Large intestine (tissue), 3 donors: ENCODE results near the gene FBXO8. TPM values are rescaled to one million over a fixed set of nuclear protein-coding genes. Genes with fewer than 3 reads are reported as not detected.

ENCODE experiments used
- DNase-seq, 2 donors: peaks; one replicate each; pipeline versions ENCODE4 v3.0.0 to v3.0.0-alpha.2; 2013
- H3K27ac ChIP-seq: one replicate; pipeline ENCODE4 v1.5.1; 2013; ENCODE audit warnings: low read length
- H3K27me3 ChIP-seq: 2 replicates; pipeline ENCODE4 v1.6.1; 2013; ENCODE audit warnings: low read length; ENCODE audit not compliant: control insufficient read depth, insufficient read depth
- H3K36me3 ChIP-seq: 2 replicates; pipeline ENCODE4 v1.6.1; 2013; ENCODE audit warnings: low read length; ENCODE audit not compliant: control insufficient read depth, insufficient read depth
- H3K4me1 ChIP-seq: one replicate; pipeline ENCODE4 v1.6.1; 2013; ENCODE audit warnings: low read length; ENCODE audit not compliant: control insufficient read depth, insufficient read depth
- H3K4me3 ChIP-seq: one replicate; pipeline ENCODE4 v1.5.1; 2013; ENCODE audit warnings: low read length
- H3K9me3 ChIP-seq: one replicate; pipeline ENCODE4 v1.6.1; 2013; ENCODE audit warnings: mild to moderate bottlenecking, low read depth, low read length, moderate library complexity; ENCODE audit not compliant: control insufficient read depth
- WGBS: methylation state at CpG from one replicate; pipeline ENCODE4 v1.1.5; 2013; ENCODE audit warnings: low lambda C conversion rate; ENCODE audit not compliant: insufficient coverage; 5-methylcytosine and 5-hydroxymethylcytosine counted together
- polyA plus RNA-seq: library from polyadenylated mRNA; unstranded; fragments of 120-200 nt; gene quantifications from one replicate; pipeline ENCODE4 v1.2.1, GENCODE V29; 2013

Gene FBXO8
- polyA plus RNA-seq, 1 donor = 21.1 TPM

DNA sequence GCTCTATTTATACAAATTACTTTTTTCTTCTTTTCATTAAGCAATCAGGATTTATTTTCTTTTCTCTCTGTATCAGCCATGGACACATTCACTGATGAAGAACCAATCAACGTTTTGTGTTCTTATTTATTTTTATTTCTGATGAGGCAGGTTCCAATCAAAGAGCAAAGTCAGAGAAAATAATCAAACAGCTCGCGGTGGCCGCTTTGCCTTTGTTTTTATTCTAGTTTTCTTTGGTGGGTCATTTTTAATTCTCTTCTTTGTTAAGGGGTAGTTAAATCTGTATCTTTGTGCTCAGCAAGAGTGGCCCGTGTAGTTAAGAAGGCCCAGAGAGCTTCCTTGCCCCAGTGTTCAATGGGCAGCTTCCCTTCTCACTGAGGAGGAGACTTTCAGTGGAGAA, 71.4 kb downstream of the FBXO8 start:
- no peaks in the 10 kb centered on the region for H3K36me3 ChIP-seq
- H3K9me3 ChIP-seq = peaks cover 4% of the 10 kb centered on the region
- H3K27me3 ChIP-seq = peaks cover 69% of the 10 kb centered on the region
- WGBS = 0% methylated on average over 1 of the region's 5 CpGs
- H3K27ac ChIP-seq = no peak overlapping the region
- peaks cover 17% of the 10 kb centered on the region for H3K4me1 ChIP-seq
- DNase-seq = no peak
- no peak overlapping the region for H3K4me3 ChIP-seq

GRCh38 chr4:174211622-174212044, 71.8 kb downstream of the FBXO8 start:
- WGBS = 24% methylated on average over 6 of the region's 23 CpGs
- H3K27me3 ChIP-seq = peaks cover 65% of the 10 kb centered on the region
- no peak overlapping the region for H3K4me3 ChIP-seq
- peaks cover 4% of the 10 kb centered on the region for H3K9me3 ChIP-seq
- peaks cover 14% of the 10 kb centered on the region for H3K4me1 ChIP-seq
- no peaks in the 10 kb centered on the region for H3K36me3 ChIP-seq
- no peak for DNase-seq
- no peak overlapping the region for H3K27ac ChIP-seq

- Histone ChIP-seq H3K36me3 (no peaks in the 10 kb centered on the region), H3K27ac (no peak overlapping the region), H3K4me3 (no peak overlapping the region), H3K9me3 (peaks cover 4% of the 10 kb centered on the region), H3K27me3 (peaks cover 59% of the 10 kb centered on the region), H3K4me1 (peaks cover 14% of the 10 kb centered on the region)
- 80% methylated on average over 1 of the region's 6 CpGs for WGBS
- no peak for DNase-seq
Observed at GRCh38 chr4:174210952-174211490, 72.4 kb downstream of the FBXO8 start.

DNA sequence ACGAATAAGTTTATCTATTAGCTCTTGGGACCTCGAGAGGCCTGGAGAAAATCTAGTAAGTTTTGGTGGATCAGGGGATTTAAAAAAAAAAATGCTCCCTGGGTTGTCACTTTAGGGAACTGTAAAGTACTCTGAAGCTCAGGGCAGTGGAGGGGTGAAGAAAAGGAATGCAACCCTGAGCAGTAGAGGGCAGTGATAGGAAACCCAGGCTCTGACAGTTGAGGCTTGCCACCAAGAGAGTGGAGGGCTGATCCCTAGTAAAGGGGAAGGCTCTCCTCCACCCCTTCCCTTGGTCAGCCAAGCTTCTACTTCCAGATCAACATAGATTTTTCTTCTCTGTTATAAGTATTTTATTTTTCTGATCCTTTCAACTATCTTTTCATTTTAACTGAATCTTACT, 73.1 kb downstream of the FBXO8 start:
- H3K4me3 ChIP-seq = no peak overlapping the region
- no peaks in the 10 kb centered on the region for H3K36me3 ChIP-seq
- no peak overlapping the region for H3K27ac ChIP-seq
- 80% methylated on average over 1 of the region's 2 CpGs for WGBS
- peaks cover 14% of the 10 kb centered on the region for H3K4me1 ChIP-seq
- H3K9me3 ChIP-seq = peaks cover 4% of the 10 kb centered on the region
- DNase-seq = no peak
- peaks cover 53% of the 10 kb centered on the region for H3K27me3 ChIP-seq

- no peak overlapping the region for H3K4me3 ChIP-seq
- H3K36me3 ChIP-seq = no peaks in the 10 kb centered on the region
- no CpG with 5 or more reads among the region's 1 CpG for WGBS
- H3K27me3 ChIP-seq = peaks cover 48% of the 10 kb centered on the region
- no peak overlapping the region for H3K27ac ChIP-seq
- peaks cover 3% of the 10 kb centered on the region for H3K9me3 ChIP-seq
- peaks cover 9% of the 10 kb centered on the region for H3K4me1 ChIP-seq
- no peak for DNase-seq
Observed at GRCh38 chr4:174209341-174209740, 74.1 kb downstream of the FBXO8 start.

- Histone ChIP-seq H3K4me3 (no peak overlapping the region), H3K27ac (no peak overlapping the region), H3K36me3 (no peaks in the 10 kb centered on the region), H3K4me1 (no peaks in the 10 kb centered on the region), H3K9me3 (no peaks in the 10 kb centered on the region), H3K27me3 (peaks cover 32% of the 10 kb centered on the region)
- WGBS = no CpG with 5 or more reads among the region's 3 CpGs
- no peak for DNase-seq
Observed at GRCh38 chr4:174207367-174207766, 76.1 kb downstream of the FBXO8 start.

- DNase-seq = no peak
- Histone ChIP-seq H3K4me1 (no peaks in the 10 kb centered on the region), H3K36me3 (no peaks in the 10 kb centered on the region), H3K4me3 (no peak overlapping the region), H3K27me3 (peaks cover 12% of the 10 kb centered on the region), H3K9me3 (no peaks in the 10 kb centered on the region), H3K27ac (no peak overlapping the region)
- WGBS = 100% methylated on average over 3 of the region's 9 CpGs
Observed at GRCh38 chr4:174204164-174204831, 79.2 kb downstream of the FBXO8 start.

DNA sequence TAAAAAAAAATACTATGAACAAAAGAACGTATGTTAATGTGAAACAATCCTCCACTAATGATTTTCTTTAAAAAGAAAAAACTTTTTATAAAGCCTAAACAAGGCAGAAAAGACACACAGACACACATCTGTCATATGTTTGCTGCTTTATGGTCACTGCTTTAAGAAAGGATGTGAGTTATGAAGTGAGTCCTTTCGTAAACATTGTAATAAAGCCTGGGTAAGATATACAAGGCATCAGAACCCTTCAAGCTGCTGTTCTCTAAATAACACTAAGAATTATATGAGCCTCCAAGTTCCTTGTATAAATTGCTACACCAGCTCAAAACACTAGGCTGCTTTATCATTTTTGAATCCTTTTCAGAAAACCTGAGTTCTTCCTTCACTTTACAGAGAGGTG, 81.6 kb downstream of the FBXO8 start:
- Histone ChIP-seq H3K27me3 (peaks cover 12% of the 10 kb centered on the region), H3K4me3 (no peak overlapping the region), H3K27ac (no peak overlapping the region), H3K9me3 (no peaks in the 10 kb centered on the region), H3K4me1 (no peaks in the 10 kb centered on the region), H3K36me3 (no peaks in the 10 kb centered on the region)
- DNase-seq = no peak
- 78% methylated on average over 1 of the region's 2 CpGs for WGBS

GRCh38 chr4:174199735-174200134, 83.7 kb downstream of the FBXO8 start:
- Histone ChIP-seq H3K36me3 (no peaks in the 10 kb centered on the region), H3K4me3 (no peak overlapping the region), H3K4me1 (no peaks in the 10 kb centered on the region), H3K27me3 (peaks cover 10% of the 10 kb centered on the region), H3K9me3 (no peaks in the 10 kb centered on the region), H3K27ac (no peak overlapping the region)
- WGBS = 94% methylated on average over 2 of the region's 2 CpGs
- DNase-seq = no peak

GRCh38 chr4:174198828-174199227, 84.6 kb downstream of the FBXO8 start:
- Histone ChIP-seq H3K36me3 (no peaks in the 10 kb centered on the region), H3K4me1 (no peaks in the 10 kb centered on the region), H3K27ac (no peak overlapping the region), H3K9me3 (no peaks in the 10 kb centered on the region), H3K4me3 (no peak overlapping the region), H3K27me3 (peaks cover 6% of the 10 kb centered on the region)
- WGBS = no CpG with 5 or more reads among the region's 4 CpGs
- no peak for DNase-seq

- Histone ChIP-seq H3K27me3 (peaks cover 6% of the 10 kb centered on the region), H3K27ac (no peak overlapping the region), H3K4me1 (no peaks in the 10 kb centered on the region), H3K9me3 (no peaks in the 10 kb centered on the region), H3K4me3 (no peak overlapping the region), H3K36me3 (no peaks in the 10 kb centered on the region)
- WGBS = no CpG with 5 or more reads among the region's 1 CpG
- DNase-seq = no peak
Observed at GRCh38 chr4:174198396-174198795, 85.1 kb downstream of the FBXO8 start.
